ENCODE data around the gene PDE11A.
"Not testable (repeated sequence)": the region's sequence is repeated elsewhere in the genome, so short reads cannot be mapped to it uniquely, and the experiment has no call there.

PDE11A gene

DNA sequence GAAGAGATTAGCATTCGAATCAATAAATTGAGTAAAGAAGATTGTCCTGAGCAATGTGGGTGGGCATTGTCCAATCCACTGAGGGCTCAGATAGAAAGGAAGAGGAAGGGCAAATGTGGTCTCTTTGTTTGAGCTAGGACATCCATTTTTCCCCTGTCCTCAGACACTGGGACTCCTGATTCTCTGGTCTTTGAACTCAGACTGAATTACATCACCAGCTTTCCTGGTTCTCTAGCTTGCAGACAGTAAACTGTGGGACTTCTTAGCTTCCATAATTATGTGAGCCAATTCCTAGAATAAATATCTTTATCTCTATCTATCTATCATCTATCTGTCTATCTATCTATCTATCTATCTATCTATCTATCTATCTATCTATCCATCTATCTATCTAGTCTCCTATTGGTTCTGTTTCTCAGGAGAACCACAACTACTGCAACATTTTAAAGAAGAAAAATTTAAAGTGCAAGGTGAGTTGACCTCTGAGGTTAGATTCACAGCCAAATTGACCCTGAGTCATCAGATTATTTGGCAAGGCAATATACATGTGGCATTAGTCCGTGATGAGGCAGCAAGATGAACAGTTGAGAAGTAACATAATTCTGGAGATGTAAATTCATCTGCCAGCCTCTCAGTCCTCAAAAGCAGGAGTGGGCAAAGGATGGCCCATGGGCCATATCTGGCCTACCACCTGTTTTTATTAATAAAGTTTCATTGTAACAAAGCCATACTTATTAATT is 191.4 kb downstream of the PDE11A start:
- no peak for DNase-seq

DNA sequence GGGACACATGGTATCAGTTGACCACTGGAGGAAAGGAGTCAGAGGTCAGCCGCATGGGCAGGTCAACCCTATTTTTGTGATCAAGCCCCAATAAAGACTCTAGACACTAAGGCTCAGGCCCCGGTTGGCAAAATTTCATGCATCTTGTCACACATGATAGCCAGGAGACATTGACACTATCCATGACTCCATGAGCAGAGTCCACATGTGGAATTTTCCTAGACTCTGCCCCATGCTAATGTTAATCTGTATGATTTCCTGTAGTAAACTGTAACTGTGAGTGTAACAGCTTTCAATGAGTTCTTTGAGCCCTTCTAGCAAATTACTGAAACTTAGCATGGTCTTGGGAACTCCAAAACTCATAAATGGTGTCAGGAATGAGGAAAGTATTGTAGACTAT is 192.3 kb downstream of the PDE11A start:
- no peak for DNase-seq

DNA sequence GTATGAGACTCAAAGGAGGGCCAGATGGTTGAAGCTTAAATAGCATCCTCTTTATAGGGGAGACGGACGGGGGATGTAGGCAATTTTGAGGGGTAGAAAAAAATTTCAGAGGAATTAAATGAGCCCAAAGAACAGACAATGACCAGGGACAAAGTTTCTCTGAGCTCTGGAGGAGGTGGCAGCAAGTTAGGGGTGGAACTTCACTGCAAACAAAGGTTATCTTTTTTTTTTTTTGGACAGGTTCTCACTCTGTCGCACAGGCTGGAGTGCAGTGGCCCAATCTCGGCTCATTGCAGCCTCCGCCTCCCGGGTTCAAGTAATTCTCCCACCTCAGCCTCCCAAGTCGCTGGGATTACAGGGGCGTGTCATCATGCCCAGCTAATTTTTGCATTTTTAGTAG is 195.6 kb downstream of the PDE11A start:
- DNase-seq = no peak

- DNase-seq = no peak
Observed at GRCh38 chr2:177874686-177875085, 197.9 kb downstream of the PDE11A start.

- no peak for DNase-seq
Observed at GRCh38 chr2:177873915-177874314, 198.7 kb downstream of the PDE11A start.

- DNase-seq = no peak
Observed at GRCh38 chr2:177872286-177872685, 200.3 kb downstream of the PDE11A start.

GRCh38 chr2:177869912-177870311 is 202.7 kb downstream of the PDE11A start:
- no peak for DNase-seq

GRCh38 chr2:177869209-177869608 is 203.4 kb downstream of the PDE11A start:
- no peak for DNase-seq

GRCh38 chr2:177868806-177869205 is 203.8 kb downstream of the PDE11A start:
- DNase-seq = no peak

DNA sequence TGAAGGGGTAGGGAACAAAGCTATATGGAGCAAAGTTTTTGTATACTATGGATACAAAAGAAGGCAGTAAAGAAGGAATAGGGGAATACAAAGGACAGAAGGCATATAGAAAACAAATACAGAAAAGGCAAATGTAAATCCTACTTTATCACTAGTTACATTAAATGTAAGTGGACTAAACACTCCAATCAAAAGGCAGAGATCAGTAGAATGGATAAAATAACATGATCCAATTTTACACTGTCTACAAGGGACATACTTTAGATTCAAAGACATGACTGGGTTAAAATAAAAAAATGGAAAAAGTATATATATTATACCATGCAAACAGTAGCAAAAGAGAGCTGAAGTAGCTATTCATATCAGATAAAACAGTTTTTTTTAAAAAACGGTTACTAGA is 215.0 kb downstream of the PDE11A start:
- no peak for DNase-seq

DNA sequence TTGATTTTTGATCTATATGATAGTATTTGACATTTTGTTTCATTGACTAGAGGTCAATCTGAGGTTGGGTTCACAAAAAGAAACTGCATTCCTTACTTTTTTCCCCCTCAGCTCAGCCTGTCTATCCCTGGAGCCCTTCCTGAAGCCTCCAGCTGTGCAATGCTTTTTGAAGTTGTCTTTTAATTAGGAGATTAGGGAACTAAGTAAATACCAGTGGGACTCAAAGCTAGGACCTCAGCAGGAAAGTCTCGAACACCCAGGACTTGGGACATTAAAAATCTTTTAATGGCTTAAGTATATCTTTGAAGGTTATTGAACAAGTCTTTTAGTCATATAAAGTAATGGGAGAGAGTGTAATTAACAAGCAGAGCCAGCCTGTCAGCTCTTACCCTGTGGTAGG is 220.2 kb downstream of the PDE11A start:
- no peak for DNase-seq

DNA sequence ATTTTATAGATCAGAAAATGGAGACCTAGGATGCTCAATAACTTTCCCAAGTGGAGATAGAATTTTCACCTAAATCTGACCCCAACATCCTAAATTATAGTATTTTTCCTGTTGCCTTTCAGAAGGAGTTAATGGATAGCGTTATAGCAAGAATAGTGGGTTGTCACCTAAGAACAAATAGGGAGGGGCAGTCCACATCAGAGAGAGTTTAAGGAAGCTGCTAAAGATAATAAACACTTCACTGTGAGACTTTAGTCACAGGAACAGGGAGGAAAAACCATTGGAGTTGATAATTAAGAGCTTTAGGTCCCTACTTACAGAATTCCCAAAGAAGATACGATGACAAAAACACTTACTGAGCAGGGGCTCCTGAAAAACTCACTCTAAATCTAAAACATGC is 229.4 kb downstream of the PDE11A start:
- DNase-seq = no peak

DNA sequence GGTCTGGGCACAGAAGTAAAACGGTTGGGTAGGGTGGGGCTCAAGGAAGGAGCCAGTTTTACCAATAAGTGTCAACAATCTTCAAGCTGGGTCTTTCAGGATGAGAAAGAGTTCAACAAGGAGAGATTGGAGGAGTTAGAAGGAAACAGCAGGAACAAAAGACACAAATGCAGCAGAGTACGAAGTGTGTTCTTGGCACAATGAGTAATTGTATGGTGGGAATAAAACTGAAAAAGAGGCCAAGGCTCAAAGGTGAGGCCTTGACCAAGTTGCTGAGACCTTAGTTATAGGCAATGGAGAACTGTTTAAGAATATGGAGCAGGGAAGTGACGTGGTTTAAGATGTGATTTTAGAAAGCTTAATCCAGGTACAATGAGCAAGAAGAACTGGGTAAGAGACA is 230.3 kb downstream of the PDE11A start:
- no peak for DNase-seq

- not testable (repeated sequence) for DNase-seq
Observed at GRCh38 chr2:177835418-177836204, 237.0 kb downstream of the PDE11A start.

- DNase-seq = no peak
Observed at GRCh38 chr2:177832611-177833433, 239.8 kb downstream of the PDE11A start.

- DNase-seq = peak; percentile 73
Observed at GRCh38 chr2:177830881-177831386, 241.6 kb downstream of the PDE11A start.

GRCh38 chr2:177828557-177828956 is 244.0 kb downstream of the PDE11A start:
- no peak for DNase-seq

- no peak for DNase-seq
Observed at GRCh38 chr2:177826897-177827296, 245.7 kb downstream of the PDE11A start.

GRCh38 chr2:177822941-177823340 is 249.6 kb downstream of the PDE11A start:
- DNase-seq = no peak

GRCh38 chr2:177818412-177818811 is 254.2 kb downstream of the PDE11A start:
- no peak for DNase-seq

DNA sequence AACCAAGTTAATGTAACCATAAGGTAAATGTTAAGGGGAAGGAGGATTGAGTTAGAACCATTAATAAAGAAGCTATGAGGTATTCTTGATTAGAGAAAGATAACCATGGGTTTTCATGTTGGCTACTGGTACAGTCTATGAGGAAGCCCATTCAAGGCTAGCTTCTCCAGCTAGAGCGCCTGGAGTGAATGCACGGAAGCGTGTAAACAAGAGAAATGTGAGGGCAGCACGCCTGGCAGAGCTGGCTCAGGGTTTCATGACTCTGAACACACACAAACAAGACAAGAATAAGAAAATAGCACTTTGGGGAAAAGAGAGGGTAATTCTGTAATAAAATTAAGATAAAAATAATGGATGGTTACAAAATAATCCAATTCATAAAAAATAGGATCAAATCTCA is 255.3 kb downstream of the PDE11A start:
- DNase-seq = no peak

GRCh38 chr2:177816766-177817165 is 255.8 kb downstream of the PDE11A start:
- DNase-seq = no peak

DNA sequence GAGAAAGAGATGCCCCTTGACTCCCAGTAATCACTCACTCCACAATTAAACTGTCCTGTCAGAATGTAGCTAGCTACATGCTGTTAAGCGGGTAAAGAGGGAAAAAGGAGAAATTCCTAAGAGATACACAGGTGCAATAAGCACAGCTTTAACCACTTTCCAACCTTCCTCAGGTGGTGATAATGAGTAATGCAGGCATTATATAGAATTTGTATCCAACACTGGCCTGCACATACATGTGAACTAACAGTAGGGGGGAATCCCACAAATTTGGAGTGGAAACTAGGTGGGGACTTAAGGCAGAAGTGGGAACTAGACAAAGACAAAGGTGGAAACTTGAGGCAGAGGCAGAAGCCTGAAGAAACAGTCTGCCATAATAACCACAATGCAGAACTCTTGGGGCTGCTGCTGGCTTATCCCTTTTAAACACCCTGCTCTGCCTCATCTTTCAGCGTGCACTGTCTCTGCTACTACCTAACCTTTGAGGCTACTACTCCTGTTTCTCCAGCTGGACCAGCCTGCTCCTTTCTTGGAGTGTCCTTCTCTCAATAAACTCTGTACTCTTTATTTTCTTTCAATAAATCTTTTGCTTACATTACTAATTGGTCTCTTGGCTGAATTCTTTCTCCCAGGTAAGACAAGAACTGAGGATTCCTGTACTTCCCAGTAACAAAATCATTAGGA is 259.7 kb downstream of the PDE11A start:
- DNase-seq = no peak

Measured in NCI-H1417 treated with DMSO at 0.1 percent for 48 hours (cell line).